Astrocyte (in vitro differentiated cells and primary cell): ENCODE data around the gene EXOSC6. TPM values are rescaled to one million over a fixed set of nuclear protein-coding genes. Genes with fewer than 3 reads are reported as not detected.
"Not testable (repeated sequence)": the region's sequence is repeated elsewhere in the genome, so short reads cannot be mapped to it uniquely, and the experiment has no call there.

Experiments used
- DNase-seq: peaks from one replicate; pipeline ENCODE4 v3.0.0-alpha.2; 2010; ENCODE audit warnings: low read depth
- FAIRE-seq: peaks from 2 replicates; lab custom pipeline; 2011; peaks lifted over from hg19 to GRCh38; lab: Jason Lieb, UNC
- H2AFZ ChIP-seq: 2 replicates; pipeline ENCODE4 v1.6.0; 2012; ENCODE audit warnings: low read depth, low read length, inconsistent platforms
- H3K27ac ChIP-seq: 2 replicates; pipeline ENCODE4 v1.5.1; 2011; ENCODE audit warnings: low read depth, low read length, inconsistent platforms
- H3K27me3 ChIP-seq: 2 replicates; pipeline ENCODE4 v1.6.0; 2011; ENCODE audit warnings: low read length, inconsistent platforms; ENCODE audit not compliant: insufficient read depth
- H3K36me3 ChIP-seq: 2 replicates; pipeline ENCODE4 v1.5.1; 2011; ENCODE audit warnings: low read length, inconsistent platforms; ENCODE audit not compliant: insufficient read depth
- H3K4me1 ChIP-seq: 2 replicates; pipeline ENCODE4 v1.5.1; 2011; ENCODE audit warnings: low read length, inconsistent platforms; ENCODE audit not compliant: insufficient read depth
- H3K4me2 ChIP-seq: 2 replicates; pipeline ENCODE4 v1.6.0; 2012; ENCODE audit warnings: low read length, inconsistent platforms
- H3K4me3 ChIP-seq: 2 replicates; pipeline ENCODE4 v1.5.1; 2011; ENCODE audit warnings: low read depth, mild to moderate bottlenecking, low read length, inconsistent platforms; ENCODE audit not compliant: insufficient read depth
- H3K79me2 ChIP-seq: 2 replicates; pipeline ENCODE4 v1.6.0; 2012; ENCODE audit warnings: mild to moderate bottlenecking, low read length, inconsistent platforms; ENCODE audit not compliant: insufficient read depth
- H3K9ac ChIP-seq: 2 replicates; pipeline ENCODE4 v1.6.0; 2012; ENCODE audit warnings: mild to moderate bottlenecking, low read length, inconsistent platforms
- H3K9me3 ChIP-seq: 2 replicates; pipeline ENCODE4 v1.5.1; 2012; ENCODE audit warnings: low read depth, mild to moderate bottlenecking, low read length, inconsistent platforms; ENCODE audit not compliant: insufficient read depth
- H4K20me1 ChIP-seq: 2 replicates; pipeline ENCODE4 v1.6.0; 2012; ENCODE audit warnings: low read length, inconsistent platforms; ENCODE audit not compliant: insufficient read depth
- H3K27ac Mint-ChIP-seq: one replicate; pipeline ENCODE4 v1.8.0; 2021; ENCODE audit warnings: mild to moderate bottlenecking, mixed read lengths; ENCODE audit not compliant: unreplicated experiment
- H3K27me3 Mint-ChIP-seq: one replicate; pipeline ENCODE4 v1.8.0; 2021; ENCODE audit warnings: low read depth, mixed read lengths; ENCODE audit not compliant: unreplicated experiment
- H3K36me3 Mint-ChIP-seq: one replicate; pipeline ENCODE4 v1.8.0; 2021; ENCODE audit warnings: low read depth, mixed read lengths; ENCODE audit not compliant: unreplicated experiment
- H3K4me1 Mint-ChIP-seq: one replicate; pipeline ENCODE4 v1.8.0; 2021; ENCODE audit warnings: low read depth, mixed read lengths; ENCODE audit not compliant: unreplicated experiment
- H3K4me3 Mint-ChIP-seq: one replicate; pipeline ENCODE4 v1.8.0; 2021; ENCODE audit warnings: mild to moderate bottlenecking, moderate library complexity, mixed read lengths; ENCODE audit not compliant: unreplicated experiment
- H3K9me3 Mint-ChIP-seq: one replicate; pipeline ENCODE4 v1.8.0; 2021; ENCODE audit warnings: mild to moderate bottlenecking, mixed read lengths; ENCODE audit not compliant: unreplicated experiment
- EZH2 ChIP-seq: IDR thresholded peaks from 2 replicates; pipeline ENCODE4 v1.6.1; 2012; ENCODE audit warnings: mild to moderate bottlenecking, low read length, inconsistent platforms; ENCODE audit not compliant: insufficient read depth
- total RNA-seq: library from RNA; stranded (reverse); gene quantifications from 2 replicates; pipeline ENCODE4 v1.2.1, GENCODE V29; 2021
- TF ChIP-seq, protein P1 (sequence below): IDR thresholded peaks from 2 replicates; pipeline ENCODE4 v1.5.1; 2011; ENCODE audit warnings: low read depth, mild to moderate bottlenecking, inconsistent platforms, low read length, moderate library complexity; ENCODE audit not compliant: insufficient read depth

Gene EXOSC6
- total RNA-seq, 1 donor from 2014 or later, result 49.5 TPM

DNA sequence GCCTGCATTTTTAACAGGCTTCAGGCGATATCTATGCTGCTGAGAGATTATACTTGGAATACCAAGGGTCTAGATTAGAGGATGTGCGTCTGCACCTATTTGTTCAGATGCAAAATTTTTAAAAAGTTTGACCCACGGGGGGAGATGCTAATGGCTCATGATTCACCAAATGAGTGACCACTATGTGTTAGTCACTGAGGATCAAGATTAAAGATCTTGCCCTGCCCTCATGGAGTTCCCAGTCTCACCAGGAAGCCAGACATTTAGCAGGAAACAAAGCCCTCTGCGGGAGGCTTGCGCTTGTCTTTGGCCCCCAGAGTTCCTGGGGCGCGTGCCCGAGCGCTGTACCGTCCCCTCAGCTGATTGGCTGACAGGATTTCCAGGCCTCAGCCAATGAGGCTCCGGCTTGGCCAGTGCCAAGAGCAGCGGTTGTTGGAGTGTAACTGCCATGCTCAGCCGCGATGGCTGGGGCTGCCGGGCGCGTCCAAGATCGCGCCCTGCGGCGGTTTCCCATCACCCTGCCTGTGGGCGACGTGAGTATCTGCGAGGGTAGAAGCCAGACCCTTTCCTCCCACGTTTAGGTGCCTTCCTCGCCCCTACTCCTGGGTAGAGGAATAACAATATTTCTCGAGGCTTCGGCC is 42.8 kb upstream of the EXOSC6 start:
- no peak for TF ChIP-seq EZH2
- TF ChIP-seq, protein P1, sequence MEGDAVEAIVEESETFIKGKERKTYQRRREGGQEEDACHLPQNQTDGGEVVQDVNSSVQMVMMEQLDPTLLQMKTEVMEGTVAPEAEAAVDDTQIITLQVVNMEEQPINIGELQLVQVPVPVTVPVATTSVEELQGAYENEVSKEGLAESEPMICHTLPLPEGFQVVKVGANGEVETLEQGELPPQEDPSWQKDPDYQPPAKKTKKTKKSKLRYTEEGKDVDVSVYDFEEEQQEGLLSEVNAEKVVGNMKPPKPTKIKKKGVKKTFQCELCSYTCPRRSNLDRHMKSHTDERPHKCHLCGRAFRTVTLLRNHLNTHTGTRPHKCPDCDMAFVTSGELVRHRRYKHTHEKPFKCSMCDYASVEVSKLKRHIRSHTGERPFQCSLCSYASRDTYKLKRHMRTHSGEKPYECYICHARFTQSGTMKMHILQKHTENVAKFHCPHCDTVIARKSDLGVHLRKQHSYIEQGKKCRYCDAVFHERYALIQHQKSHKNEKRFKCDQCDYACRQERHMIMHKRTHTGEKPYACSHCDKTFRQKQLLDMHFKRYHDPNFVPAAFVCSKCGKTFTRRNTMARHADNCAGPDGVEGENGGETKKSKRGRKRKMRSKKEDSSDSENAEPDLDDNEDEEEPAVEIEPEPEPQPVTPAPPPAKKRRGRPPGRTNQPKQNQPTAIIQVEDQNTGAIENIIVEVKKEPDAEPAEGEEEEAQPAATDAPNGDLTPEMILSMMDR, result no peak
- Mint-ChIP-seq H3K27me3 (no peaks in the 10 kb centered on the region), H3K36me3 (no peaks in the 10 kb centered on the region), H3K9me3 (no peaks in the 10 kb centered on the region), H3K27ac (no peak overlapping the region), H3K4me1 (peaks cover 8% of the 10 kb centered on the region), H3K4me3 (no peak overlapping the region)
- peaks cover 10% of the 10 kb centered on the region for H3K79me2 ChIP-seq
- H3K27me3 ChIP-seq, result no peaks in the 10 kb centered on the region
- no peaks in the 10 kb centered on the region for H4K20me1 ChIP-seq
- no peak overlapping the region for H3K4me3 ChIP-seq
- DNase-seq (no peak), FAIRE-seq (no peak)
- H3K9me3 ChIP-seq, result no peaks in the 10 kb centered on the region
- H3K36me3 ChIP-seq, result no peaks in the 10 kb centered on the region
- H3K27ac ChIP-seq, result no peak overlapping the region
- no peak overlapping the region for H2AFZ ChIP-seq
- H3K4me2 ChIP-seq, result no peak overlapping the region
- peaks cover 11% of the 10 kb centered on the region for H3K4me1 ChIP-seq
- H3K9ac ChIP-seq, result no peak overlapping the region

DNA sequence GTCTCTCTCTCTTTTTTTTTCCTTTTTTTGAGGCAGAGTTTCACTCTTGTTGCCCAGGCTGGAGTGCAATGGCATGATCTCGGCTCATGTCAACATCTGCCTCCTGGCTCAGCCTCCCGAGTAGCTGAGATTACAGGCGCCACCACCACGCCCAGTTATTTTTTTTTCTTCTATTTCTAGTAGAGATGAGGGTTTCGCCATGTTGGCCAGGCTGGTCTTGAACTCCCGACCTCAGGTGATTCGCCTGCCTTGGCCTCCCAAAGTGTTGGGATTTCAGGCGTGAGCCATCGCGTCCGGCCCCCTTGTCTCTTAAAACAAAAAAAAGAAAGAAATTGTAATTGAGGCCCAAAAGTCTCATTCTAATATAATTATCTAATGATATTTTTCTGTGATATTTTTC is 40.4 kb upstream of the EXOSC6 start:
- H3K79me2 ChIP-seq, result peaks cover 22% of the 10 kb centered on the region
- DNase-seq, H3K4me2 ChIP-seq, FAIRE-seq, H3K36me3 ChIP-seq, H3K9me3 ChIP-seq, H4K20me1 ChIP-seq, H3K4me1 ChIP-seq, H3K27me3 ChIP-seq, H3K4me3 ChIP-seq, H3K27ac Mint-ChIP-seq, H3K4me3 Mint-ChIP-seq, H3K9me3 Mint-ChIP-seq, H3K27ac ChIP-seq, H3K27me3 Mint-ChIP-seq, H3K36me3 Mint-ChIP-seq, H2AFZ ChIP-seq, H3K4me1 Mint-ChIP-seq, H3K9ac ChIP-seq: not testable (repeated sequence)

DNA sequence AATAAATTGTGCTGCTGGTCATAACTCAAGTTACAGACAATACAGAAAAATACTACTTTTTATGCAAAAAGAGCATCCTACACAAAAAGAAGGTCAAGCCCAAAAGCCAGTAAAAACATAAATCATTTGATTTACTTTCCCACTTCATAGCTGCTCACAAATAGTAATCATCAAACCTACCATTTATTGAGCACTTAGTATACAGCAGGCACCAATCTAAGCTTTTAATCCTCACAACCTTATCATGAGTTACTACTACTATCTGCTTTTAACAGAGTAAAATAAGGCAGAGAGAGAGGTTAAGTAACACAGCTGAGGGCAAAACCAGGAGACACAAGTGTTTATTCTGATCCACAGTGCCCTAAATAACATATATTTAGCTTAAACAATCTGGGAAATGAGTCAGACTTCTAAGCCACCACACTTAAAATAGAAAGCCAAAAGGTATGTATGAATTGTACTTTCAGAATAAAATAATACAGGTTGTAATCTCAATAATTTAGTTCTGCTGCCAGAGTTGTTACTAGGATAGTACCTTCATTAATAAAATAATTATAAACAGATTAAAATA is 39.3 kb upstream of the EXOSC6 start:
- Mint-ChIP-seq H3K9me3 (no peaks in the 10 kb centered on the region), H3K4me1 (peaks cover 4% of the 10 kb centered on the region), H3K4me3 (no peak overlapping the region), H3K36me3 (peaks cover 2% of the 10 kb centered on the region), H3K27me3 (no peaks in the 10 kb centered on the region), H3K27ac (peak overlapping the region; percentile 95)
- peaks cover 30% of the 10 kb centered on the region for H3K79me2 ChIP-seq
- no peak overlapping the region for H3K9ac ChIP-seq
- H3K4me2 ChIP-seq, result no peak overlapping the region
- DNase-seq, result no peak
- no peak for FAIRE-seq
- H3K4me3 ChIP-seq, result no peak overlapping the region
- no peak overlapping the region for H3K27ac ChIP-seq
- no peak for TF ChIP-seq EZH2
- TF ChIP-seq, protein P1, result no peak
- H3K4me1 ChIP-seq, result peaks cover 4% of the 10 kb centered on the region
- H3K36me3 ChIP-seq, result no peaks in the 10 kb centered on the region
- H3K9me3 ChIP-seq, result no peaks in the 10 kb centered on the region
- H3K27me3 ChIP-seq, result no peaks in the 10 kb centered on the region
- H2AFZ ChIP-seq, result no peak overlapping the region
- H4K20me1 ChIP-seq, result peaks cover 10% of the 10 kb centered on the region
